Measurements from ENCODE around the gene COPS7A. TPM values are rescaled to one million over a fixed set of nuclear protein-coding genes. Genes with fewer than 3 reads are reported as not detected.

COPS7A gene
- total RNA-seq, 1 experiment from 2014 or later: 67.8 TPM

- DNase-seq (ENCODE audit: low read depth, low spot score): no peak
- Histone ChIP-seq H3K4me1 (ENCODE audit: control insufficient read depth in 1 of 2, insufficient read depth in 2 of 2, low read length in 2 of 2) (peaks cover 9 to 21% of the 10 kb centered on the region in 2 experiments), H3K79me2 (ENCODE audit: insufficient read depth, low read length) (peaks cover 71% of the 10 kb centered on the region), H3K9me3 (ENCODE audit: control insufficient read depth in 1 of 2, insufficient read depth in 1 of 2, low read depth in 1 of 2, low read length in 2 of 2) (no peaks in the 10 kb centered on the region), H4K20me1 (ENCODE audit: insufficient read depth) (peaks cover 11% of the 10 kb centered on the region; the same call in 1 of the 2 replicates), H3K9me2 (ENCODE audit: insufficient read depth) (no peaks in the 10 kb centered on the region), H3K27me3 (ENCODE audit: insufficient read depth, low read length) (no peaks in the 10 kb centered on the region), H3K36me3 (ENCODE audit: control insufficient read depth in 1 of 2, insufficient read depth in 2 of 2, low read length in 2 of 2) (peaks cover 0 to 12% of the 10 kb centered on the region in 2 experiments; a peak in 1 of 4 replicates), H2AFZ (ENCODE audit: low read depth, low read length, poor library complexity, severe bottlenecking) (no peak overlapping the region), H3K4me2 (ENCODE audit: low read length) (peak overlapping the region; percentile 92), H3K27ac (ENCODE audit: low read depth, low read length) (peak overlapping the region; percentile 99), H3K9ac (ENCODE audit: low read length) (peak overlapping the region; percentile 96), H3K4me3 (replicated peaks in 1 of 2; ENCODE audit: low read depth in 1 of 2, low read length in 2 of 2) (peak overlapping the region; percentile 74 to 90)
- ChIA-PET CTCF (interaction anchor here (0.6 to 1.5 kb wide), 7 partner anchors 26 to 151 kb away, joined by 3 to 5 read pairs (median 3); partner anchors contain the start of gene COPS7A), POLR2A (interaction anchor here (1.0 to 2.1 kb wide), 13 partner anchors 35 to 255 kb away, joined by 3 to 28 read pairs (median 5); partner anchors contain the start of genes C12orf57, CDCA3, COPS7A and GAPDH), RAD21 (ENCODE audit: low non-redundant PET in 1 of 2, low total read pairs in 2 of 2, uncharacterized antibody in 2 of 2, unreplicated experiment in 2 of 2) (interaction anchor here (1.0 to 1.1 kb wide), 2 partner anchors 10 to 35 kb away, joined by 3 to 6 read pairs; partner anchors contain the start of gene COPS7A (in 1 of the 2))
- ATAC-seq: peak; percentile 1
- BruUV-seq (replicated peaks): TSS peak; percentile 58
- TF ChIP-seq POLR2AphosphoS5 (IDR thresholded peaks at IDR 0.05; ENCODE audit: low read depth, low read length) (0 out of 2 replicates have a peak, but pooled peaks have one; percentile 5), JUND (IDR thresholded peaks at IDR 0.05) (no peak), ZFX (IDR thresholded peaks at IDR 0.05) (peak; percentile 33; the same call in 1 of the 2 replicates), YY1 (IDR thresholded peaks at IDR 0.05; ENCODE audit: extremely low read depth, insufficient replicate concordance, low read depth, low read length) (peak; percentile 28)
- intact Hi-C loops (cut with micrococcal nuclease): loop anchor here (2.0 kb wide), 1 partner anchor 26 kb away; the partner anchor contains the start of gene ING4
These were observed 35.3 kb upstream of the COPS7A start for GRCh38 chr12:6688543-6688998.

- Histone ChIP-seq H3K36me3 (ENCODE audit: control insufficient read depth in 1 of 2, insufficient read depth in 2 of 2, low read length in 2 of 2) (peaks cover 0 to 9% of the 10 kb centered on the region in 2 experiments; a peak in 1 of 4 replicates), H3K79me2 (ENCODE audit: insufficient read depth, low read length) (peaks cover 64% of the 10 kb centered on the region), H3K27ac (ENCODE audit: low read depth, low read length) (peak within 1 kb of the TSS; percentile 99), H3K9me3 (ENCODE audit: control insufficient read depth in 1 of 2, insufficient read depth in 1 of 2, low read depth in 1 of 2, low read length in 2 of 2) (no peaks in the 10 kb centered on the region), H3K4me3 (replicated peaks in 1 of 2; ENCODE audit: low read depth in 1 of 2, low read length in 2 of 2) (peak within 1 kb of the TSS; percentile 74 to 90), H3K4me1 (ENCODE audit: control insufficient read depth in 1 of 2, insufficient read depth in 2 of 2, low read length in 2 of 2) (peaks cover 9 to 21% of the 10 kb centered on the region in 2 experiments), H3K4me2 (ENCODE audit: low read length) (peak within 1 kb of the TSS; percentile 92), H3K9me2 (ENCODE audit: insufficient read depth) (no peaks in the 10 kb centered on the region), H3K9ac (ENCODE audit: low read length) (peak within 1 kb of the TSS; percentile 96), H2AFZ (ENCODE audit: low read depth, low read length, poor library complexity, severe bottlenecking) (no peak within 1 kb of the TSS), H4K20me1 (ENCODE audit: insufficient read depth) (peaks cover 8% of the 10 kb centered on the region; the same call in 1 of the 2 replicates), H3K27me3 (ENCODE audit: insufficient read depth, low read length) (no peaks in the 10 kb centered on the region)
- POLR2A ChIA-PET: interaction anchor here (0.6 to 2.1 kb wide), 22 partner anchors 9 to 698 kb away, joined by 3 to 28 read pairs (median 4); partner anchors contain the start of genes C12orf57, CDCA3, COPS7A and GAPDH
- intact Hi-C loops (cut with micrococcal nuclease): loop anchor here (1.0 to 2.0 kb wide), 3 partner anchors 26 to 76 kb away; partner anchors contain the start of genes COPS7A and ING4
- ATAC-seq: peak; percentile 85
- CTCF ChIA-PET: interaction anchor here (0.6 to 1.5 kb wide), 15 partner anchors 9 to 202 kb away, joined by 3 to 8 read pairs (median 4); partner anchors contain the start of gene COPS7A
- RAD21 ChIA-PET (ENCODE audit: low non-redundant PET in 1 of 2, low total read pairs in 2 of 2, uncharacterized antibody in 2 of 2, unreplicated experiment in 2 of 2): interaction anchor here (0.7 to 1.2 kb wide), 5 partner anchors 9 to 162 kb away, joined by 3 to 8 read pairs (median 5); partner anchors contain the start of genes COPS7A (in 2 of the 2) and CDCA3 (in 1 of the 2)
- no TSS peak for BruUV-seq (replicated peaks)
- DNase-seq (ENCODE audit: low read depth, low spot score): peak; percentile 98
- peak; percentile 76 for TF ChIP-seq YY1 (IDR thresholded peaks at IDR 0.05; ENCODE audit: extremely low read depth, insufficient replicate concordance, low read depth, low read length)
- TF ChIP-seq JUND (IDR thresholded peaks at IDR 0.05): no peak
- TF ChIP-seq SRF (IDR thresholded peaks at IDR 0.05; ENCODE audit: low read depth): peak; percentile 94
- peak; percentile 73 for TF ChIP-seq ZBTB33 (IDR thresholded peaks at IDR 0.05; ENCODE audit: extremely low read depth, insufficient replicate concordance, low read length)
- peak; percentile 84 for TF ChIP-seq SP1 (IDR thresholded peaks at IDR 0.05; ENCODE audit: low read depth)
- TF ChIP-seq SIN3A (IDR thresholded peaks at IDR 0.05; ENCODE audit: low read depth): peak; percentile 46
- no peak for TF ChIP-seq ATF3 (IDR thresholded peaks at IDR 0.05)
- no peak for TF ChIP-seq ZFX (IDR thresholded peaks at IDR 0.05)
- TF ChIP-seq EGR1 (IDR thresholded peaks at IDR 0.05; ENCODE audit: low read depth): peak; percentile 87
- 0 out of 2 replicates have a peak, but pooled peaks have one; percentile 67 for TF ChIP-seq CBX3 (IDR thresholded peaks at IDR 0.05; ENCODE audit: low read depth)
- TF ChIP-seq ZNF274 (IDR thresholded peaks at IDR 0.05; ENCODE audit: low read depth, low read length): no peak
These were observed 34.6 kb upstream of the COPS7A start, which contains the start of gene ZNF384 for GRCh38 chr12:6688999-6689882. TSS of gene ZNF384 (minus strand) at chr12:6689375. CDS start at chr12:6679520, 9,855 bp downstream.

All from HCT116 (cell line).